Anterior cingulate cortex (tissue), 58 donors: ENCODE data around the gene MT1B.

ENCODE experiments used
- DNase-seq, 58 donors: peaks; one replicate each; lab custom pipeline; 2025; lab: John Stamatoyannopoulos, UW

The MT1B gene

DNA sequence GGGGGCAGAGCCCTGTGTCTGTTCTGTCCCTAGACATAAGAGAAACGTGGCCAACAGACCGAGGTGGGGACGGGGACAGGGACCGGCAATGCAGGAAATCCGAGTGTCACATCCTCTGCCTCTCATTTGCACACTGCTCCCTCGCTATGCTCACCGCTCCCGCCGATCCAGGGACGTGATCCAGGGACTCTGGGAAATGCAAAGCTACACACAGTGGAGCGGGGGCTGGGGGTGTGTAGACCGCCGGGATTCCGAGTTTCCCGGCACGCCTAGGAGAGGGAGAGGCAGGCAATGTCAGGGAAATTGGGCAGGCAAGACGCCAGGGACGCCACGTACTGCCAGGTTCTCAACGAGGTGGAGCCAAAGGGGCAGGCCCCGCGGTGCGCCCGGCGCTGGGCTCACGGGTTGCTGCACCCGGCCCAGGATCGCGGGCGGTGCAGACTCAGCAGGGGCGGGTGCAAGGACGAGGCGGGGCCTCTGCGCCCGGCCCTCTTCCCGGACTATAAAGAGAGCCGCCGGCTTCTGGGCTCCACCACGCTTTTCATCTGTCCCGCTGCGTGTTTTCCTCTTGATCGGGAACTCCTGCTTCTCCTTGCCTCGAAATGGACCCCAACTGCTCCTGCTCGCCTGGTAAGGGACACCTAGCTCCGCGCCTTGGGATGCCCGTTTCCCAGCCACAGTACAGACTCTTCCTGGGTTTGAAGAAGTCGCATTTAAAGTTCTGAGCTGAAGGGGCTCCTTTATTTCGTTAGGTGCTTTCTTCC lies 30.4 kb downstream of the MT1B start, which contains the start of gene MT1X:
Gene MT1X (plus strand): TSS at position 532 of the 764 bp plus-strand sequence. CDS start 71 bp downstream, at position 603.
- peak; percentile 48 to 92 (median 82) for DNase-seq

GRCh38 chr16:56682703-56683397 lies 31.2 kb downstream of the MT1B start:
- DNase-seq = peak in 1 of 58 donors; percentile 18

- peak in 2 of 58 donors; percentile 12 to 21 for DNase-seq
These were observed 31.9 kb downstream of the MT1B start for GRCh38 chr16:56683424-56684172.

- DNase-seq = peak in 7 of 58 donors; percentile 12 to 56 (median 36)
These were observed 32.7 kb downstream of the MT1B start for GRCh38 chr16:56684256-56684925.

DNA sequence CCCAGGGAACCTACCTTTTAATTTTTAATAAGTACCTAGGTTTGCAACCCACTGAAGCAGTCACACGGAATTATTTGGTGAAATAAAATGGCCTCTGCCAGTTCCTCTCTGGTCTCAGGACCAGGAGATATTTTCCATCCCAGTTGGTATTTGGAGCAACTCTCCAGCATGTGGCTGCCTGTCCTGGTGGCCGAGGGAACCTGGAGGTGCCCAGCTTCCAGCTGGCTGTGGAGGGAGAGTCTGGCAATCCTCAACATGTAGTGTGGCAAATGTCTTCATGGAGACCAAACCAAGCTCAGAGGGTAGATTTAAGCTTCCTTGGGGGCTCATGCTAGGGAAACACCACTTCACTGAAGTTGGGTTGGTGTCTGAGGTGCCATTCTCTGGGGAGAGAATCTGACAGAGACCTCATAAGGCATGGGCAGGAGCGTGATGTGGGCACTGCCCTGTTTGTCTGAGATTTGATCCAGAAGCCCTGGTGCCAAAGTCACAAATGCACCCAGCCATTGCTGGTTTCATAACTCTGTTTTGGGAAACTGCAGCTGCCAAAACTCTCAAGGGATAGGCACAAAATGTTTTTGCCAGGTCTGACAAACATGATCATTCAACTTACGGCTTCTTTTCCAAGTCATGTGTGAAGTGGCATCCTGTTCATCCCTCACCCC lies 33.4 kb downstream of the MT1B start:
- peak in 3 of 58 donors; percentile 31 to 68 (median 56) for DNase-seq

DNA sequence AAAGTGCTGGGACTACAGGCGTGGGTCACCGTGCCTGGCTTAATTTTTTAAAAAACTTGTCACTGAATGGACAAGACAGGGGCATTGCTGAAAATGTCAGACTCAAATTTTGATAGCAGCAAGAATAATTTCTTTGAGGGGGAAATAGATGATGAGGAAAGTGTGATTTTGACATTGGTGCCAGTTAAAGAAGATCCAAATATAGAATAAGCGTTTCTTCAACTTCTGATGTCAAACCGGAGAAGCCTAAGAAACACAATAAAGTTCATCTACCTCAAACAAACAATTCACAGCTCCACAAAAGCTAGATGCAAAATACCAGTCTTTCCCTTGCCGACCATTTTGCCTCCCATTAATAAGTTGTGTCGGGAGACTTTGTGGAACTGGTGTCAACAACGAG lies 35.1 kb downstream of the MT1B start:
- no peak for DNase-seq

DNA sequence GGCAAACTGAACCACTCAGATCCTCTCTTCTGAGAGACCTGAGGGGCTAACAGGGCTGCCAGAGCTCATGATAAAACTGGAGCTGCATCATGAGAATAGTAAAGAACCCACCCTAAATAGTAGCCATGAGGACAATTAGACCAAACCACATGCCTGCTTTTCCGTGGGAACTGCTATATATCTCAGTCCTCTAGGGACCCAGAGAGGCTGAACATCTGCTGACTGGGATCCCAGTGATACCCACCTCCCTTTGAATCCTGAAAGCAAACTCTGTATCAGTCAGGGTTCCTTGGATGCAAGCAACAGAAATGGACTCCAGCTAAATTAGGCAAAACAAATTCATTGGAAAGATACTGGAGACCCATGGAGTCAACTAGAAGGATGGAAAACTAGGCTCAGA lies 37.1 kb downstream of the MT1B start:
- DNase-seq = no peak

DNA sequence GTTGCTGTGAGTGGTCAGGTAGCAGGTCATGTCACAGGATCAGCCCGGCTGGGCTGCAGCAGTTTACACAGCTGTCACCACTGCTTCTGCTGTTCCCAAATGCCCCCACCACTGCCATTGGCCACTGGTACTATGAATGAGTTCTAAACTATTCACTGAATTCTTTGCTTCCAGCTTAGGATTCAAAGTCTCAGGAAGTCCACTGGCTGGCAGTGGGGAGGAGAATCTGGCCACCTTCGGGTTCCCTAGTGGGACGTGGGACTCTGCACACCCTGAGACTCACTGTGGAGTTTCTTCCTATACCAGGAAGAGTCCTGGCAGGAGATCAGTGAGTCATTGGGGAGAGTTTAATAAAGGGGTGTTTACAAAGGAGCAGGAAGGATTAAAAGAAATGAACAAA lies 37.5 kb downstream of the MT1B start:
- no peak for DNase-seq

- DNase-seq = no peak
These were observed 38.9 kb downstream of the MT1B start for GRCh38 chr16:56690420-56691122.

GRCh38 chr16:56691885-56692284 lies 40.2 kb downstream of the MT1B start:
- DNase-seq = no peak

DNA sequence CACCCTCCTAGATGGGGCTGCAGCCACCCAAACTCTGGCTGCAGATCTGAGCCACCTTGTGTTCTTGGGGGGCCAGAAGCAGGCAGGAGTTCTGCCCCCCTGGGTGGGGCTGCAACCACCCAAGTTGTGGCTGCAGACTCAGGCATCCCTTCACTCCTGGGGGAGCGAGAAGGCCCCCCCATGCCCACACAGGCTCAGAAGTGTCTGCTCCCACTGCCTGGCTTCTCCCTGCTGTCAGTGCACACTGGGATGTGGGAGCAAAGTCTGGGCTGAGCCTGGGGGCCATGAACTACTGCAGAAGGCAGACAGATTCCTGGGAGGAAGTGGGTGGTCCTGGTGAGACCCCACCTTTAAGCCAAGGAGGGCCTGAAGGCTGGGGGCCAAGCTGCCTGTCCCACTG lies 43.6 kb downstream of the MT1B start:
- no peak for DNase-seq

DNA sequence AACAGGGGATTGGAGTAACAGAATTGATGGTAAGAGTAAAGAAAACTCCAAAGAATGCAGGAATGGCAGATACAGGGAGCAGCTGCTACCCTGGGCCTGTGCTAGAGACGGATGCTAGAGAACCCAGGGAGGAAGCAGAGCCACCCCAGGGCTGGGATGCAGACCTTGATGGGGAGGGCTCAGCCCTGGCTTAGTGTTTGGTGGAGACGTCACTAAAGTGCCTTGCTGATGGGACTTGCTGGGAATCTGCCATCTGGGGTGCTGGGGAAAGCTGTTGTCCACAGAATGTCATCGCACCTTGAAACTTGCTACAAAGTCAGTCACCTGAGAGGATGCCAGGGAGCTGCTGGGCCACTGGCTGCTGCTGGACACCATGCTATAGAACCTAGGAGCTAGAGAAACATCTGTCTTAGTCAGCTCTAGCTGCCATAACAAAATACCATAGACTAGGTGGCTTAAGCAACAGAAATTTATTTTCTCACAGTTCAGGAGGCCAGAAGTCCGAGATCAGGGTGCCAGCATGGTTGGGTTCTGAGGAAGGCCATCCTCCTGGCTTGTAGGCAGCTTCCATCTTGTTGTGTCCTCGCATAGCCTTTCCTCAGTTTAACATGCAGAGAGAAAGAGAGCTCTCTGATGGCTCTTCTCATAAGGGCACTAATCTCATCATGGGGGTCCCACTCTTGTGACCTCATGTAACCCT lies 45.9 kb downstream of the MT1B start:
- DNase-seq = no peak

DNA sequence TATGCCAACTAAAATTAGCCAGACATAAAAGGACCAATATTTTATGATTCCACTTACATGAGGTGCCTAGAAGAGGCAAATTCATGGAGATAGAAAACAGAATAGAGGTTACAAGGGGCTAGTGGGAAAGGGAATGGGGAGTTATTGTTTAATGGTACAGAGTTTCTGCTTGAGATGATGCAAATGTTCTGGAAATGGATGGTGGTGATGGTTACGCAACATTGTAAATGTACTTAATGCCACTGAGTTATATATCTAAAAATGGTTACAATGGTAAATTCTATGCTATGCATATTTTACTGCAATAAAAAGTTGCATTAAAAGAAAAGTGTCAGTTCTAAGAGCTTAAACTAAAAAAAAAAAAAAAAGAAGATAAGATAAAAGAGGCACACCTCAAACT lies 48.5 kb downstream of the MT1B start:
- DNase-seq = no peak

- DNase-seq = no peak
These were observed 48.9 kb downstream of the MT1B start for GRCh38 chr16:56700631-56701030.

GRCh38 chr16:56701534-56701933 lies 49.8 kb downstream of the MT1B start:
- no peak for DNase-seq
